ENCODE results near the gene STARD8.

Gene STARD8

GRCh38 chrX:68757331-68757730, 109.9 kb downstream of the STARD8 start:
- H3K27me3 ChIP-seq (replicated peaks; ENCODE audit: control insufficient read depth, insufficient read depth, low read length), result peaks cover 79% of the 10 kb centered on the region
- H3K36me3 ChIP-seq (ENCODE audit: control insufficient read depth, insufficient read depth, low read length, severe bottlenecking), result no peaks in the 10 kb centered on the region
- H3K4me1 ChIP-seq (ENCODE audit: control insufficient read depth, insufficient read depth, low read length), result no peaks in the 10 kb centered on the region
- H3K4me3 ChIP-seq (ENCODE audit: low read length), result no peak overlapping the region
- H3K9me3 ChIP-seq (ENCODE audit: control insufficient read depth, low read length), result peaks cover 5% of the 10 kb centered on the region
- H3K9ac ChIP-seq (ENCODE audit: low read length), result no peak overlapping the region
- DNase-seq (ENCODE audit: low read depth), result no peak

GRCh38 chrX:68757731-68758130, 110.3 kb downstream of the STARD8 start:
- Histone ChIP-seq H3K4me1 (ENCODE audit: control insufficient read depth, insufficient read depth, low read length) (no peaks in the 10 kb centered on the region), H3K9me3 (ENCODE audit: control insufficient read depth, low read length) (peaks cover 5% of the 10 kb centered on the region), H3K27me3 (replicated peaks; ENCODE audit: control insufficient read depth, insufficient read depth, low read length) (peaks cover 76% of the 10 kb centered on the region), H3K4me3 (ENCODE audit: low read length) (no peak overlapping the region), H3K36me3 (ENCODE audit: control insufficient read depth, insufficient read depth, low read length, severe bottlenecking) (no peaks in the 10 kb centered on the region), H3K9ac (ENCODE audit: low read length) (no peak overlapping the region)
- DNase-seq (ENCODE audit: low read depth), result no peak

GRCh38 chrX:68758671-68759070, 111.2 kb downstream of the STARD8 start:
- H3K36me3 ChIP-seq (ENCODE audit: control insufficient read depth, insufficient read depth, low read length, severe bottlenecking), result no peaks in the 10 kb centered on the region
- H3K4me1 ChIP-seq (ENCODE audit: control insufficient read depth, insufficient read depth, low read length), result no peaks in the 10 kb centered on the region
- H3K4me3 ChIP-seq (ENCODE audit: low read length), result no peak overlapping the region
- H3K9me3 ChIP-seq (ENCODE audit: control insufficient read depth, low read length), result peaks cover 5% of the 10 kb centered on the region
- no peak overlapping the region for H3K9ac ChIP-seq (ENCODE audit: low read length)
- DNase-seq (ENCODE audit: low read depth), result no peak
- H3K27me3 ChIP-seq (replicated peaks; ENCODE audit: control insufficient read depth, insufficient read depth, low read length), result peaks cover 67% of the 10 kb centered on the region

GRCh38 chrX:68761086-68761485, 113.6 kb downstream of the STARD8 start:
- peaks cover 57% of the 10 kb centered on the region for H3K27me3 ChIP-seq (replicated peaks; ENCODE audit: control insufficient read depth, insufficient read depth, low read length)
- no peak for DNase-seq (ENCODE audit: low read depth)

GRCh38 chrX:68762766-68763165, 115.3 kb downstream of the STARD8 start:
- no peaks in the 10 kb centered on the region for H3K4me1 ChIP-seq (ENCODE audit: control insufficient read depth, insufficient read depth, low read length)
- no peak overlapping the region for H3K9ac ChIP-seq (ENCODE audit: low read length)
- no peak overlapping the region for H3K4me3 ChIP-seq (ENCODE audit: low read length)
- no peaks in the 10 kb centered on the region for H3K36me3 ChIP-seq (ENCODE audit: control insufficient read depth, insufficient read depth, low read length, severe bottlenecking)
- H3K9me3 ChIP-seq (ENCODE audit: control insufficient read depth, low read length), result peaks cover 5% of the 10 kb centered on the region
- no peak for DNase-seq (ENCODE audit: low read depth)
- H3K27me3 ChIP-seq (replicated peaks; ENCODE audit: control insufficient read depth, insufficient read depth, low read length), result peaks cover 58% of the 10 kb centered on the region

More at GRCh38 chrX:68761086-68761485, 113.6 kb downstream of the STARD8 start:
- H3K36me3 ChIP-seq (ENCODE audit: control insufficient read depth, insufficient read depth, low read length, severe bottlenecking), result no peaks in the 10 kb centered on the region
- H3K9me3 ChIP-seq (ENCODE audit: control insufficient read depth, low read length), result peaks cover 5% of the 10 kb centered on the region
- H3K4me3 ChIP-seq (ENCODE audit: low read length), result no peak overlapping the region
- H3K4me1 ChIP-seq (ENCODE audit: control insufficient read depth, insufficient read depth, low read length), result no peaks in the 10 kb centered on the region
- no peak overlapping the region for H3K9ac ChIP-seq (ENCODE audit: low read length)

- no peak overlapping the region for H3K9ac ChIP-seq (ENCODE audit: low read length)
- H3K9me3 ChIP-seq (ENCODE audit: control insufficient read depth, low read length), result peaks cover 5% of the 10 kb centered on the region
- H3K4me1 ChIP-seq (ENCODE audit: control insufficient read depth, insufficient read depth, low read length), result no peaks in the 10 kb centered on the region
- no peaks in the 10 kb centered on the region for H3K36me3 ChIP-seq (ENCODE audit: control insufficient read depth, insufficient read depth, low read length, severe bottlenecking)
- no peak overlapping the region for H3K4me3 ChIP-seq (ENCODE audit: low read length)
- DNase-seq (ENCODE audit: low read depth), result no peak
- peaks cover 59% of the 10 kb centered on the region for H3K27me3 ChIP-seq (replicated peaks; ENCODE audit: control insufficient read depth, insufficient read depth, low read length)
Observed at GRCh38 chrX:68763481-68763880, 116.0 kb downstream of the STARD8 start.
